Hepatocyte (in vitro differentiated cells): ENCODE results near the gene ADORA3. TPM values are rescaled to one million over a fixed set of nuclear protein-coding genes. Genes with fewer than 3 reads are reported as not detected.
A peak's percentile ranks its signal among the peaks of the same experiment; 100 is the strongest.

Source experiments
- DNase-seq: peaks from one replicate; pipeline ENCODE4 v3.0.0-alpha.2; 2016; ENCODE audit warnings: low spot score
- H2AFZ ChIP-seq: fragments of 200-600 bp; sonication (generic); 2 replicates; pipeline ENCODE4 v1.6.0; 2016; ENCODE audit warnings: antibody characterized with exemption, mild to moderate bottlenecking
- H3K27ac ChIP-seq: fragments of 200-600 bp; sonication (generic); 2 replicates; pipeline ENCODE4 v1.5.1; 2016; ENCODE audit warnings: mild to moderate bottlenecking
- H3K27me3 ChIP-seq: fragments of 200-600 bp; sonication (generic); 2 replicates; pipeline ENCODE4 v1.6.1; 2016
- H3K36me3 ChIP-seq: fragments of 200-600 bp; sonication (generic); replicated peaks from 2 replicates; pipeline ENCODE4 v1.5.1; 2016; ENCODE audit warnings: low read depth; ENCODE audit not compliant: insufficient read depth
- H3K4me1 ChIP-seq: fragments of 200-600 bp; sonication (generic); 2 replicates; pipeline ENCODE4 v1.5.1; 2016; ENCODE audit warnings: mild to moderate bottlenecking, moderate library complexity; ENCODE audit not compliant: insufficient read depth
- H3K4me2 ChIP-seq: fragments of 200-600 bp; sonication (generic); 2 replicates; pipeline ENCODE4 v1.6.0; 2016
- H3K4me3 ChIP-seq: fragments of 200-600 bp; sonication (generic); 2 replicates; pipeline ENCODE4 v1.5.1; 2016; ENCODE audit warnings: mild to moderate bottlenecking
- H3K79me2 ChIP-seq: fragments of 200-600 bp; sonication (generic); 2 replicates; pipeline ENCODE4 v1.6.0; 2017; ENCODE audit warnings: mild to moderate bottlenecking
- H3K9me2 ChIP-seq: fragments of 200-600 bp; sonication (generic); replicated peaks from 2 replicates; pipeline ENCODE4 v1.6.0; 2017; ENCODE audit warnings: mild to moderate bottlenecking; ENCODE audit not compliant: insufficient read depth
- H3K9me3 ChIP-seq: fragments of 200-600 bp; sonication (generic); 2 replicates; pipeline ENCODE4 v1.5.1; 2016; ENCODE audit warnings: low read depth, mild to moderate bottlenecking
- H4K20me1 ChIP-seq: fragments of 200-600 bp; sonication (generic); 2 replicates; pipeline ENCODE4 v1.6.0; 2016; ENCODE audit warnings: mild to moderate bottlenecking; ENCODE audit not compliant: insufficient read depth, poor library complexity, severe bottlenecking
- CTCF ChIP-seq: fragments of 200-600 bp; sonication (generic); IDR thresholded peaks from 2 replicates; pipeline ENCODE4 v1.5.1; 2016; ENCODE audit warnings: antibody characterized with exemption, mild to moderate bottlenecking; ENCODE audit not compliant: poor library complexity
- EZH2 ChIP-seq: fragments of 200-600 bp; sonication (generic); IDR thresholded peaks from 2 replicates; pipeline ENCODE4 v1.6.1; 2016; ENCODE audit warnings: antibody characterized with exemption, mild to moderate bottlenecking, borderline replicate concordance
- EZH2phosphoT487 ChIP-seq: fragments of 200-600 bp; sonication (generic); IDR thresholded peaks from one replicate; pipeline ENCODE4 v1.6.1; 2018; ENCODE audit warnings: antibody characterized with exemption, mild to moderate bottlenecking, low read depth, moderate library complexity; ENCODE audit not compliant: unreplicated experiment, severe bottlenecking
- WGBS: methylation state at CpG from one replicate; pipeline ENCODE4 v1.1.6; 2016; ENCODE audit warnings: low lambda C conversion rate; ENCODE audit errors: missing lambda C conversion rate; 5-methylcytosine and 5-hydroxymethylcytosine counted together
- polyA plus RNA-seq: library from polyadenylated mRNA; unstranded; fragments of >200 nt; fragmentation: Nextera tagmentation; extraction: Ambion mirVana; gene quantifications from 2 replicates; pipeline ENCODE4 v1.2.1, GENCODE V29; 2016
- total RNA-seq: library from RNA; depleted of rRNA; stranded (reverse); fragments of >200 nt; gene quantifications from 2 replicates; pipeline ENCODE4 v1.2.3, GENCODE V29; 2014

ADORA3 gene
- total and polyA plus RNA-seq, 2 experiments from 2014 or later: 0.33 to 0.41 TPM

DNA sequence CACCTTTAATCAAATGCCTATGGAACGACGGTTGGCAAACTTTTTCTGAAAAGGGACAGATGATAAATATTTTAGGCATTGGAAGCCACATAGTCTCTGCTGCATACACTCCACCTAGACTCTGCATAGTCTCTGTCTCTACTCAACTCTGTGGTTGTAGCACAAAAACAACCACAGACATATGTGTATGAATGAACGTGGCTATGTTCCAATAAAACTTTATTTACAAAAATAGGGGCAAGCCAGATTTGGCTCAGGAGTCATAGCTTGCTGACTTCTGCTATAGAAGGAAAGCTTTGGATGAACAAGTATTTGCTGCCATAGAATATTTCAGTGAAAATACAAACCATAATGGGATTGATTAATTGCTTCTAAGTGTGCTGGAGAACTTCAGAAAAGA is 37.5 kb upstream of the ADORA3 start:
- no peak overlapping the region for H3K4me2 ChIP-seq
- no peaks in the 10 kb centered on the region for H3K36me3 ChIP-seq
- H3K9me3 ChIP-seq: no peaks in the 10 kb centered on the region
- no peak overlapping the region for H3K27ac ChIP-seq
- no peak overlapping the region for H3K4me3 ChIP-seq
- DNase-seq: no peak
- H2AFZ ChIP-seq: no peak overlapping the region
- no peaks in the 10 kb centered on the region for H3K9me2 ChIP-seq
- no peaks in the 10 kb centered on the region for H3K27me3 ChIP-seq
- no peaks in the 10 kb centered on the region for H3K79me2 ChIP-seq
- TF ChIP-seq EZH2phosphoT487 (no peak), EZH2 (no peak), CTCF (no peak)
- no peaks in the 10 kb centered on the region for H4K20me1 ChIP-seq
- H3K4me1 ChIP-seq: no peaks in the 10 kb centered on the region
- WGBS: 91% methylated on average over 3 of the region's 3 CpGs

- peak; percentile 34 for DNase-seq
- no peak overlapping the region for H3K4me2 ChIP-seq
- H3K36me3 ChIP-seq: no peaks in the 10 kb centered on the region
- no peak overlapping the region for H2AFZ ChIP-seq
- no peak overlapping the region for H3K27ac ChIP-seq
- H3K4me1 ChIP-seq: no peaks in the 10 kb centered on the region
- WGBS: 83% methylated on average over 6 of the region's 6 CpGs
- H3K9me3 ChIP-seq: no peaks in the 10 kb centered on the region
- TF ChIP-seq EZH2 (no peak), CTCF (no peak), EZH2phosphoT487 (no peak)
- H4K20me1 ChIP-seq: no peaks in the 10 kb centered on the region
- no peaks in the 10 kb centered on the region for H3K79me2 ChIP-seq
- no peak overlapping the region for H3K4me3 ChIP-seq
- H3K9me2 ChIP-seq: no peaks in the 10 kb centered on the region
- no peaks in the 10 kb centered on the region for H3K27me3 ChIP-seq
Observed at GRCh38 chr1:111538343-111539025, 35.1 kb upstream of the ADORA3 start.

DNA sequence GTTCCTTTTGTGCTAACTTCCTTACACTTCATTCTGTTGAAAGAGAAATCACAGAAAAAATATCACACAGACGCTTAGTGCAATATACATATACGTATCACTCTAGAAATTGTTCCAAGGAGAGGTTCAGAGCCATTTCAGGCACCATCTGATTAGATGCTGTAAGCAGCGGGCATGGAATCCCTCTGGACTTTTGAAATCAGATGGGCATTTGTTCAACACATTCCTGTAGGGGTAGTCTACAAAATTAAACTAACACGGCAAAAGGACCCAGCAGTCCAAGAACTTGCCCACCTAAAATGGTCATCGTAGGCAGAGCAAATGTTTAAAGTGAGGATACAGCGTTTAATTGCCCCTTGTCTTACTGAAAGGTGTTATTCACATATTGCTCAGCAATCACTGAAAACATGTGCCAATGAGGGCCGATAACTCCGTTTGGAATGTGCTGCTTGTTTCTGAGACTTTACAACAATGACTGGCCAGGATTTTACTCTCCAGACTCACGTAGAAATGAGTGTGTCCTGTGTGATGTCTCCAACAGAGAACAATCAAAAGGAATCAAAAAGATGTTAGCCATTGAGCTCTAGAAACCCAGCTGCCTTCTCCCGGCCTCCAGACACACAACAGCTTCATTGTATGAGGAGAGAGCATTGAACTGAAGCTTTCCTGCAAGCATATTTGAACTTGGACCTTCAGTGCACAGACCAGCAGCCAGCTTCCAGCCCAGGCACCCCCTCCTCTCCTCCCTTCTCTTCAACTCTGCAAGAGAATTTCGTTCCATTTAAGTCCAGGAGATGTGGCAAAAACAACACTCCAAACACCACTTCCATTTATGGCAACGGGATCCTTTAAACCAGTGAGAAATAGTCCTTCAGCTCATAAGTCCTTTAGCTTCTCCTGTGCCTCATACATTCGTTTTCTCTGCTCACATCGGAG is 32.1 kb upstream of the ADORA3 start:
- TF ChIP-seq EZH2phosphoT487 (no peak), EZH2 (no peak), CTCF (no peak)
- H2AFZ ChIP-seq: peak overlapping the region; percentile 22
- H3K4me1 ChIP-seq: no peaks in the 10 kb centered on the region
- no peaks in the 10 kb centered on the region for H3K9me2 ChIP-seq
- H3K4me3 ChIP-seq: no peak overlapping the region
- no peak for DNase-seq
- H3K9me3 ChIP-seq: no peaks in the 10 kb centered on the region
- 63% methylated on average over 14 of the region's 14 CpGs for WGBS
- H3K4me2 ChIP-seq: peak overlapping the region; percentile 6
- no peaks in the 10 kb centered on the region for H4K20me1 ChIP-seq
- H3K27ac ChIP-seq: peak overlapping the region; percentile 36
- H3K36me3 ChIP-seq: no peaks in the 10 kb centered on the region
- H3K79me2 ChIP-seq: no peaks in the 10 kb centered on the region
- H3K27me3 ChIP-seq: no peaks in the 10 kb centered on the region
